ENCODE measurements around the gene EHBP1L1. TPM values are rescaled to one million over a fixed set of nuclear protein-coding genes. Genes with fewer than 3 reads are reported as not detected.
A peak's percentile ranks its signal among the peaks of the same experiment; 100 is the strongest.

The EHBP1L1 gene
- total and polyA plus RNA-seq, 4 donors, result 1.1 to 120 (median 10.0) TPM

DNA sequence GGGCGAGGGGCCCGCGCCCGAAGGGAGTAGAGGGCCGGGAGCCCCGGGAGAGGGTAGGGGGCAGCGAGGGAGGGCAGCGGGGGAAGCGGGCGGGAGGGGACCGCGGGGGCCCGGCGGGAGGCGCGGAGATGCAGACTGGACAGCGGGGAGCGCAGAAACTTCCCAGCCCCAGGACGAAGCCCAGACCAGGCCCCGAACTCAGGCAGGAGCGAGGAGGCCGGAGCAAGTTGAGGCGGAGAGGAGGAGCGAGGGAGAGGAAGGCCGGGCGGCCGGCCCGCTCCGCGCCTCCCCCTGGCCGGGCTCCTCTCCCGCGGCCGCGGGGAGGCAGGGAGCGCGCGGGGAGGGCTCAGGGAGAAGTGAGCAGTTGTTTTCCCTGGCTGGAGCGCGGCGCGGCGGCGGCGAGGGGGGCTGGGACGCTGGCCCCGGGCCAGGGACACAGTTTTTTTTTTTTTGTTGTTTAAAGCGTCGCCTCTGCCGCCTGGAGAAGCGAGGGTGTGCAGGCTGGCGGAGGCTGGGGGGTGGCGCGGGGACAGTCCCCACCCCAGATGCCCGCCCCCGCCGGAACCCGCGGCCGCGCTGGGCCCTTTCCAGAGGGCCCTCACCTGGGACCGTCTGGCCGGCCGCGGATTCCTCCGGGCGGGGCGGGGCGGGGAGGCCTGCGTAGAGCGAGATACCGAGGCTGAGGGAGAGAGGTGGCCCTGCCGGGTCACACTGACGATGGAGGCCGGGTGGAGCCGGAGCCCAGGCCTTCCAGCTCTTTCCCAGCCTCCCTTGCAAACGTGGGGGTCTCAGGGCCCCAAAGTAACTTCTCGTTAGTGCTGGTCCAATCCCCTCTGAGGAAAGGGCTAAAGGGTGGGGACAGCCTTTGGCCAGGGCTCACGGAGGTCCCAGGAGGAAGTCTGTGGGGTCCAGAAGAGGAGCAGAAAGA is 17.6 kb upstream of the EHBP1L1 start, which contains the start of gene LTBP3:
Gene LTBP3 (minus strand): TSS at position 358 of the 928 bp plus-strand sequence. CDS start 400 bp downstream, outside the sequence.
- no peaks in the 10 kb centered on the region for H3K27me3 ChIP-seq (ENCODE audit: control insufficient read depth in 4 of 4, insufficient read depth in 4 of 4, low read length in 3 of 4)
- TF ChIP-seq, protein P1, sequence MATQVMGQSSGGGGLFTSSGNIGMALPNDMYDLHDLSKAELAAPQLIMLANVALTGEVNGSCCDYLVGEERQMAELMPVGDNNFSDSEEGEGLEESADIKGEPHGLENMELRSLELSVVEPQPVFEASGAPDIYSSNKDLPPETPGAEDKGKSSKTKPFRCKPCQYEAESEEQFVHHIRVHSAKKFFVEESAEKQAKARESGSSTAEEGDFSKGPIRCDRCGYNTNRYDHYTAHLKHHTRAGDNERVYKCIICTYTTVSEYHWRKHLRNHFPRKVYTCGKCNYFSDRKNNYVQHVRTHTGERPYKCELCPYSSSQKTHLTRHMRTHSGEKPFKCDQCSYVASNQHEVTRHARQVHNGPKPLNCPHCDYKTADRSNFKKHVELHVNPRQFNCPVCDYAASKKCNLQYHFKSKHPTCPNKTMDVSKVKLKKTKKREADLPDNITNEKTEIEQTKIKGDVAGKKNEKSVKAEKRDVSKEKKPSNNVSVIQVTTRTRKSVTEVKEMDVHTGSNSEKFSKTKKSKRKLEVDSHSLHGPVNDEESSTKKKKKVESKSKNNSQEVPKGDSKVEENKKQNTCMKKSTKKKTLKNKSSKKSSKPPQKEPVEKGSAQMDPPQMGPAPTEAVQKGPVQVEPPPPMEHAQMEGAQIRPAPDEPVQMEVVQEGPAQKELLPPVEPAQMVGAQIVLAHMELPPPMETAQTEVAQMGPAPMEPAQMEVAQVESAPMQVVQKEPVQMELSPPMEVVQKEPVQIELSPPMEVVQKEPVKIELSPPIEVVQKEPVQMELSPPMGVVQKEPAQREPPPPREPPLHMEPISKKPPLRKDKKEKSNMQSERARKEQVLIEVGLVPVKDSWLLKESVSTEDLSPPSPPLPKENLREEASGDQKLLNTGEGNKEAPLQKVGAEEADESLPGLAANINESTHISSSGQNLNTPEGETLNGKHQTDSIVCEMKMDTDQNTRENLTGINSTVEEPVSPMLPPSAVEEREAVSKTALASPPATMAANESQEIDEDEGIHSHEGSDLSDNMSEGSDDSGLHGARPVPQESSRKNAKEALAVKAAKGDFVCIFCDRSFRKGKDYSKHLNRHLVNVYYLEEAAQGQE (IDR thresholded peaks at IDR 0.05), result no peak
- TF ChIP-seq FOXA1 (IDR thresholded peaks at IDR 0.05) (no peak), RXRA (IDR thresholded peaks at IDR 0.05) (peak in 1 of 2 donors; percentile 2), EGR1 (IDR thresholded peaks at IDR 0.05; ENCODE audit: low read depth in 2 of 2) (no peak), TAF1 (conservative IDR thresholded peaks at IDR 0.05) (no peak), SP1 (IDR thresholded peaks at IDR 0.05) (peak; percentile 8), NR2F2 (IDR thresholded peaks at IDR 0.05) (no peak)
- peaks cover 0 to 4% (median 0%) of the 10 kb centered on the region in 4 donors for H3K36me3 ChIP-seq (ENCODE audit: control insufficient read depth in 4 of 4, insufficient read depth in 3 of 4, low read depth in 1 of 4, low read length in 3 of 4)
- WGBS, result under 1% methylated on average over 79 of the region's 79 CpGs
- H3K9ac ChIP-seq (ENCODE audit: low read depth in 1 of 2, low read length in 2 of 2), result peak within 1 kb of the TSS in 1 of 2 donors; percentile 62
- peaks cover 10 to 39% (median 17%) of the 10 kb centered on the region in 4 donors for H3K4me1 ChIP-seq (ENCODE audit: control insufficient read depth in 4 of 4, insufficient read depth in 4 of 4, low read length in 3 of 4)
- H3K4me3 ChIP-seq (ENCODE audit: low read depth in 1 of 3, low read length in 3 of 3), result peak within 1 kb of the TSS in 2 of 3 donors; percentile 28 to 67
- DNase-seq (ENCODE audit: low spot score), result peak; percentile 85
- H3K27ac ChIP-seq (ENCODE audit: low read depth in 1 of 2, low read length in 2 of 2), result peak within 1 kb of the TSS; percentile 54 to 77
- no peaks in the 10 kb centered on the region for H3K9me3 ChIP-seq (ENCODE audit: control insufficient read depth in 4 of 4, low read length in 3 of 4)

GRCh38 chr11:65558930-65559509 is 16.8 kb upstream of the EHBP1L1 start:
- no peaks in the 10 kb centered on the region for H3K9me3 ChIP-seq (ENCODE audit: control insufficient read depth in 4 of 4, low read length in 3 of 4)
- peak overlapping the region; percentile 8 to 77 for H3K27ac ChIP-seq (ENCODE audit: low read depth in 1 of 2, low read length in 2 of 2)
- DNase-seq (ENCODE audit: low spot score), result no peak
- peaks cover 0 to under 1% (median 0%) of the 10 kb centered on the region in 4 donors for H3K36me3 ChIP-seq (ENCODE audit: control insufficient read depth in 4 of 4, insufficient read depth in 3 of 4, low read depth in 1 of 4, low read length in 3 of 4)
- H3K4me1 ChIP-seq (ENCODE audit: control insufficient read depth in 4 of 4, insufficient read depth in 4 of 4, low read length in 3 of 4), result peaks cover 10 to 39% (median 17%) of the 10 kb centered on the region in 4 donors
- H3K27me3 ChIP-seq (ENCODE audit: control insufficient read depth in 4 of 4, insufficient read depth in 4 of 4, low read length in 3 of 4), result no peaks in the 10 kb centered on the region
- peak overlapping the region in 1 of 2 donors; percentile 62 for H3K9ac ChIP-seq (ENCODE audit: low read depth in 1 of 2, low read length in 2 of 2)
- no peak for TF ChIP-seq YY1 (IDR thresholded peaks at IDR 0.05)
- TF ChIP-seq RXRA (IDR thresholded peaks at IDR 0.05), result peak in 1 of 2 donors; percentile 2
- 52% methylated on average over 19 of the region's 19 CpGs for WGBS
- no peak overlapping the region for H3K4me3 ChIP-seq (ENCODE audit: low read depth in 1 of 3, low read length in 3 of 3)

- WGBS, result 86% methylated on average over 5 of the region's 5 CpGs
- TF ChIP-seq ZBTB33 (IDR thresholded peaks at IDR 0.05) (no peak), RXRA (IDR thresholded peaks at IDR 0.05) (no peak), HNF4A (conservative IDR thresholded peaks at IDR 0.05) (no peak), JUND (IDR thresholded peaks at IDR 0.05) (no peak), GABPA (IDR thresholded peaks at IDR 0.05 in 1 of 2, conservative IDR thresholded peaks at IDR 0.05 in 1 of 2) (no peak), CTCF (IDR thresholded peaks at IDR 0.05; ENCODE audit: low read depth, low read length, missing input control) (no peak), FOXA1 (IDR thresholded peaks at IDR 0.05) (no peak), ATF3 (IDR thresholded peaks at IDR 0.05) (no peak), SP1 (IDR thresholded peaks at IDR 0.05) (no peak), HNF4G (IDR thresholded peaks at IDR 0.05) (no peak), NR2F2 (IDR thresholded peaks at IDR 0.05) (no peak), RAD21 (IDR thresholded peaks at IDR 0.05) (no peak)
- TF ChIP-seq, protein P2, sequence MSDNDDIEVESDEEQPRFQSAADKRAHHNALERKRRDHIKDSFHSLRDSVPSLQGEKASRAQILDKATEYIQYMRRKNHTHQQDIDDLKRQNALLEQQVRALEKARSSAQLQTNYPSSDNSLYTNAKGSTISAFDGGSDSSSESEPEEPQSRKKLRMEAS (IDR thresholded peaks at IDR 0.05), result no peak
These were observed 16.3 kb upstream of the EHBP1L1 start for GRCh38 chr11:65559535-65559934.

More at GRCh38 chr11:65559535-65559934, 16.3 kb upstream of the EHBP1L1 start:
- H3K4me1 ChIP-seq (ENCODE audit: control insufficient read depth in 4 of 4, insufficient read depth in 4 of 4, low read length in 3 of 4), result peaks cover 10 to 39% (median 17%) of the 10 kb centered on the region in 4 donors
- H3K9ac ChIP-seq (ENCODE audit: low read depth in 1 of 2, low read length in 2 of 2), result peak overlapping the region in 1 of 2 donors; percentile 19
- H3K4me3 ChIP-seq (ENCODE audit: low read depth in 1 of 3, low read length in 3 of 3), result no peak overlapping the region
- H3K9me3 ChIP-seq (ENCODE audit: control insufficient read depth in 4 of 4, low read length in 3 of 4), result no peaks in the 10 kb centered on the region
- H3K27me3 ChIP-seq (ENCODE audit: control insufficient read depth in 4 of 4, insufficient read depth in 4 of 4, low read length in 3 of 4), result no peaks in the 10 kb centered on the region
- H3K36me3 ChIP-seq (ENCODE audit: control insufficient read depth in 4 of 4, insufficient read depth in 3 of 4, low read depth in 1 of 4, low read length in 3 of 4), result no peaks in the 10 kb centered on the region
- DNase-seq (ENCODE audit: low spot score), result no peak
- H3K27ac ChIP-seq (ENCODE audit: low read depth in 1 of 2, low read length in 2 of 2), result peak overlapping the region in 1 of 2 donors; percentile 77

Measured in liver (tissue), 9 donors.